ENCODE results near the gene CCDC102A.
"Not testable (repeated sequence)": the region's sequence is repeated elsewhere in the genome, so short reads cannot be mapped to it uniquely, and the experiment has no call there.

Gene CCDC102A

GRCh38 chr16:57564571-57565270 lies 28.4 kb upstream of the CCDC102A start:
- no peak for DNase-seq

GRCh38 chr16:57563761-57564160 lies 27.4 kb upstream of the CCDC102A start:
- DNase-seq: no peak

- no peak for DNase-seq
Observed at GRCh38 chr16:57563487-57563750, 27.0 kb upstream of the CCDC102A start.

DNA sequence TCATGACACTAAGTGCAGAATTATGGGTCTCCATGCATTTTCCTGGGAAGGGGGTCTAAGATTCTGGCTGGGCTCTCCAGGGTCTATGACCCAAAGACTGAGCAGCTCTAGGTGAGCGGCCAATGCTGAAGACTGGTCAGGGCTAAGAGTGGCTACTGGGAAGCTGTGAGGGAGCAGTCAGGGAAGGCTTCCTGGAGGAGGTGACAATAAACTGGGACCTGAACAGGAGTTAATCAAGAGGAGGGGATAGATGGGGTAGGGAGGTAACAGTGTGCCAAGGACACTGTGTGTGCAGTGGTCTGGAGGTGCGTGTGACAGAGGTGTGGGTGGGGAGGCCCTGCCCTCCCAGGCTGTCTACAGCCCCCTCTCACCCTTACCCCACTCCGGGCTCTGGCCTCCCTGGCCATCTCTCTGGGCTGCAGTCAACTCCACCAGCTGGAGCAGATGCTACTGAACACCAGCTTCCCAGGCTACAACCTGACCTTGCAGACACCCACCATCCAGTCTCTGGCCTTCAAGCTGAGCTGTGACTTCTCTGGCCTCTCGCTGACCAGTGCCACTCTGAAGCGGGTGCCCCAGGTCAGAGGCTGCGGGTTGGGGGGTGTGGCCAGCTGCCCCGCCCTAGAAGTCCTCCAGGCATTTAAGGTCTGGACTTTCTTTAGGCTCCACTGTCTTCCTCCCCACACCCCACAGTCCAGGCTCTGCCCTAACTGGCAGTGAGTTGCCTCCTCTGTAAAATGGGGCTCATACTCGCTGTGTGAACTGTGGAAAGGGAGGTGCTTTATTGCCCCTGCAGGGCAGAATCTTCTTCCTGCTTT lies 26.5 kb upstream of the CCDC102A start:
- no peak for DNase-seq

DNA sequence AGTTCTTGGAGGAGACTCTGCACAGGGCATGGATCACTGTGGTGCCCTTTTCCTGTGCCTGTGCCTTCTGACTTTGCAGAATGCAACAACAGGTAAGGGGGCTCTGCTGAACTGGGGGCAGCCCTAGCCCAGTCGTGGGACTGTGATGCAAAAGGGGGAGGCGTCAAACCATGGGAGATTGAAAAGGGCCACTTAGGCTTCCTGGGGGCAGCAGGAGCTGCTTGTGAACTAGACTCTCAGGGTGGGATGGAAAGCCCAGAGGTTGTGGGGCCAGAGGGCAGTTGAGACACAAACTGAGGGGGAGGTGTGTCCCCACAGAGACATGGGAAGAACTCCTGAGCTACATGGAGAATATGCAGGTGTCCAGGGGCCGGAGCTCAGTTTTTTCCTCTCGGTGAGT lies 25.7 kb upstream of the CCDC102A start:
- DNase-seq: no peak

DNA sequence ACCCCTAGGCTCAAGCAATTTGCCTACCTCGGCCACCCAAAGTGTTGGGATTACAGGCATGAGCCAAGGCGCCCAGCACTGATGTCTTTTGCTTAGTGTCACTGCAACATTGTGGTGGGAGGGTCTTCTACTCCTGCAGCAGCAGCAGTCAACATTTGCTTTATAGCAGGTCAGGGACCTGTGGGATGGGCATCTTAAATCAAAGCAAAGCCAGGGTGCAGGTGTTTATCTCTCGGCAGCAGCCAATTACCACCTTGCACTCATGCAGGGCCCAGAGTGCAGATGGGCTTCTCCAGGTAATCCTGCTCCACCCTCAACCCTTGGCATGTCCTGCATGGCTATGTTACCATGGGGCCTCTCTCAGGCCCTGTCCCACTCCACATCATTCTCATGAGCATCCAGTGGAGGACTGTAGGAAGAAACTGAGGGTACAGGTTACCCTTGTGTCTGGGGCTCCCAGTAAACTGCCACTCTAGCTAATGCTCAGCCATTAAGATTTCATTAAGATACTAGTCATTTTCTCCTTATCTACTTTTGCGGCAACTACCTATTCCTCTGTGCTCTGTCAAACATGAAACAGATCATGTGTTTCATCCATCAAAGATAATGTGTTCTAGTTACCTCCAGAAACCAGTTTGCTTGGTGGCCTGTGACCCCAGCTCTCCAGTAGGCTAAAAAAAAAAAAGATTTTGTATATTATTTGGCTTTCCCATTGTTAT lies 22.9 kb upstream of the CCDC102A start:
- no peak for DNase-seq

DNA sequence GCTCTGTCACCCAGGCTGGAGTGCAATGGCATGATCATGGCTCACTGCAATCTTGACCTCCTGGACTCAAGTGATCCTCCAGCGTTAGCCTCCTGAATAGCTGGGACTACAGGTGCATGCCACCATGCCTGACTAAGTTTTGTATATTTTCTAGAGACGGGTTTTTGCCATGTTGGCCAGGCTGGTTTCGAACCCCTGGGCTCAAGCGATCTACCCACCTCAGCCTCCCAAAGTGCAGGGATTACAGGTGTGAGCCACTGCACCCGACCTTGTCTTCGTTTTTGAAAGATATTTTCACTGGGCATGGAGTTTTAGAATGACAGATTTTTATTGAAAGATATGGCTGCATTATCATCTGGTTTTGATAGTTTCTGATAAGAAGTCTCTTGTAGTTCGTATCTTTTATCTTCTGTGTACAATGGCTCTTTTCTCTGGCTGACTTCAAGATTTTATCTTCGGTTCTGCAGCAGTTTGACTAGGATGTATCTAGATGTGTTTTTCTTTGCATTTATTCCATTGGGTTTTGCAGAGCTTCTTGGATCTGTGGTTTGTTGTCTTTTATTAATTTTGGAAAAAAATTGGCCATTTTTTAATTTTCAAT lies 20.7 kb upstream of the CCDC102A start:
- no peak for DNase-seq

GRCh38 chr16:57555831-57556230 lies 19.5 kb upstream of the CCDC102A start:
- no peak for DNase-seq

- no peak for DNase-seq
Observed at GRCh38 chr16:57551057-57551456, 14.7 kb upstream of the CCDC102A start.

- DNase-seq: no peak
Observed at GRCh38 chr16:57549730-57550129, 13.4 kb upstream of the CCDC102A start.

- no peak for DNase-seq
Observed at GRCh38 chr16:57548408-57548807, 12.0 kb upstream of the CCDC102A start.

- DNase-seq: not testable (repeated sequence)
Observed at GRCh38 chr16:57547524-57547923, 11.2 kb upstream of the CCDC102A start.

DNA sequence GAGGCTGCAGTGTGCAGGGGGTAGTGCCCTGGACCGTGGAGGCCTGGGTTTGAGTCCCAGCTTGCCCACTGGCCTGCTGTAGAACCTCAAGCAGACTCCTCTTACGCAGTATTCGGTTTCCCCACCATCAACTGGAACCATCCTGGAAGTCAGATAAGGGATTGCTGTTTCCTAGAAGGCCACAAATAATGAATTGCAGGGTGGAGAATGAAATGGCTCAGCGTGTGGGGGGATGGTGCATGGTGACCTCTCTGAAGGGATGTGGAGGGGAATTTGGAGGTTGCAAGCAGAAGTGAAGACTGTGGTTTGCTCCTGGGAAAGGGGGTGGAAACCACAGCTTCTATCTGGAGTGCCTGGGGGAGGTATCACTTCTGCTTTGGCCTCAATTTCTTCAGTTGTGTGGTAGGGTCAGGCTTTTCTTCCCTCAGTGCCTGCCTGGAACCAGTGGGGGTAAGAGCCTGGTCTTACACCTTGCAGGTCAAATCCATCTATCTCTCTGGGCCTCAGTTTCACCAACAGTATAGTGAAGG lies 7.8 kb upstream of the CCDC102A start:
- peak; percentile 38 for DNase-seq

DNA sequence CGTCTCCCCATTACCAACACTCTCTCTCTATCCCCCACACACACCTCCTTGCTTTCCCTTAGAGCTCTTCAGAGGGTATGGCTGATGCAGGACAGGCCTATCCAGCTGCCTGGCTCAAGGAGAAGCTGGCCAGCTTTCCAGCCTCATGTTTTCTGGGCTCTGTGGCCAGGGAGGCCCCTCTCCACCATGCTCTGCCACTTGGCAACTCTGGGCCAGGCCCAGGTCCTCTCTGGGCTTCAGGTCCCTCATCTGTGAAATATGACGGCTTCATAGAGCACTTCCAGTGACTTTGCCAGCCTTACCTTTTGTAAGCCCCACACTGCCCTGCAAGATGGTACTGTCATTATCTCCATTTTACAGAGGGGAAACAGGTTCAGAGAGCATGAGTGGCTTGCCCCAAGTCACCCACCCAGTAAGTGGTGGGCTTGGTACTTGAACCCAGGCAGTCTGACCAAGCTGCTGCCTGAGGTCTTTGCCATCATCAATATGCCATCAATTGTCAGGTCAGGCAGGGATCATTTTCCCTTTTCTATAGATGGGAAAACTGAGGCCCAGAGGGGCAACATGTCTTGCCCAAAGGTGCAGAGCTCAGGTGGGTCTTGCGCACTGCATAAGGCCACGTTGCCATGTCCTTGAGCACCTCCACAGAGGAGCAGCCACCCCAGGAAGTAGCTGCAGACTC lies 5.5 kb upstream of the CCDC102A start:
- DNase-seq: no peak

DNA sequence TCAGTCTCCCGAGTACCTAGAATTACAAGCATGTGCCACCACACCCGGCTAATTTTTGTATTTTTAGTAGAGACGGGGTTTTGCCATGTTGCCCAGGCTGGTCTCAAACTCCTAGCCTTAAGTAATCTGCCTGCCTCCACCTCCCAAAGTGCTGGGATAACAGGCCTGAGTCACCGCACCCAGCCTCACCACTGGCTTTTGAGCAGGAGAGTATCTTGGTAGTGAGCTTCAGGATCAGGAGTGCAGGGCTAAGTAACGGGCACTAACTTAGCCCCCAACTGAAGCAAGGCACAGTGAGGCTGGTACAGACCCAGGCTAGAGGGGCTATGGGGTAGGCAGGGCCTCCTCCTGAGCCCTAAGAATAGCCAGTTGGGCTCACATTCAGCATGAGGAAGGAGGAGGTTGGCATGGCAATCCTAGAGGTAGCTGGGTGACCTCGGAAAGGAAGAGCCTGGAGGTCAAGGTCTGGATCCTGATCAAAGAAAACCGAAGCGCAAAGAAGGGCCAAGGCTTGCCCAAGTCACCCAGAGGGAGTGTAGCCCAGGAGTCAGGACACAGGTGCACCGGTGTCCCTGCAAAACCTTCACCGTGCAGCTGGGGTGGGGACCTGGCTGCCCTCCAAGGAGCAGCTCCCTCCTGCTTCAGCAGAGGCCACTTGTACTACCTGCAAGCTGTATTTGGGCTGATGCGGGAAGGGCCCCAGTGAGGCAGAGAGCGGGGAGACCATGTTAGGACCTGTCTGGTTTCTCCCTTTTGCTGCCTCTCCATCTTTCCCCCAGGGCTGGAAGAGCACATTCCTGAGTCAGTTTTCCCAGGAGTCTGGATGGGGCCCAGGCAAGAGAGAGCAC lies 4.8 kb upstream of the CCDC102A start:
- DNase-seq: no peak

DNA sequence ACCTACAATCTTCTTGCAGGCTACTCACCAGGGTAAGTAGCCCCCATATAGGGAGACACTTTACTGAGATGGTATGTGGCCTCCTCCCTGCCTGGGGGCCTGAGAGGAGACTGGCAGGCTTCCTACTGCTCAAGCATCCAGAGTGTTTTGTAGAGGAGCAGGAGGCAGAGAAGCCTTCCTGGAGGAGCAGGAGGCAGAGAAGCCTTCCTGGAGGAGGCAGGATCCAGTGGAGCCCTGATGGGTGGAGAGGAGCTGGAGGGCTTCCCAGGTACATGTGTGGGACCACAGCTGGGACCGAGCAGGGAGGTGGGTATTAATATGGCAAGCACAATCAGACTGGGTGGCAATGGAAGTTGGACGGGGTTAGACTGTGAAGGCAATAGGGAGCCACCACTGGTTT lies 4.0 kb upstream of the CCDC102A start:
- no peak for DNase-seq

DNA sequence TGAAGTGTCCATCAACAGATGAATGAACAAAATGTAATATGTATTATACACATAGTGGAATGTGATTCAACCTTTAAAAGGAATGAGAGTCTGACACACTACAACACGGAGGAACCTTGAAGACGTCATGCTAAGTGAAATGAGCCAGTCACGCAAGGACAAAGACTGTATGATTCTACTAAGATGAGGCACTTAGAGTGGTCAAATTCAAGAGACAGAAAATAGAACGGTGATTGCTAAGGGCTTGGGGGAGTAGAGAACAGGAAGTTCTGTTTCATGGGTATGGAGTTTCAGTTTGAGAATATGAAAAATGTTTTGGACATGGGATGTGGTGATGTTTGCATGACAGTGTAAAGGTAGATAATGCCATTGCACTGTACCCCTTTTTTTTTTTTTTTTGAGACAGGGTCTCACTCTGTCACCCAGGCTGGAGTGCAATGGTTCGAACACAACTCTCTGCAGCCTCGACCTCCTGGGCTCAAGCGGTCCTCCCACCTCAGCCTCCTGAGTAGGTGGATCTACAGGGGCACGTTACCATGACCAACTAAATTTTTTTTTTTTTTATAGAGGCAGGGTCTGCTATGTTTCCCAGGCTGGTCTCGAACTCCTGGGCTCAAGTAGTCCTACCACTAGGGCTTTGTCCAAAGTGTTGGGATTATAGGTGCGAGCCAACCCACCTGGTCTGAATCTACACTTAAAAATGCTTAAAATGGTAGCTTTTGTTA lies 2.9 kb upstream of the CCDC102A start:
- no peak for DNase-seq

DNA sequence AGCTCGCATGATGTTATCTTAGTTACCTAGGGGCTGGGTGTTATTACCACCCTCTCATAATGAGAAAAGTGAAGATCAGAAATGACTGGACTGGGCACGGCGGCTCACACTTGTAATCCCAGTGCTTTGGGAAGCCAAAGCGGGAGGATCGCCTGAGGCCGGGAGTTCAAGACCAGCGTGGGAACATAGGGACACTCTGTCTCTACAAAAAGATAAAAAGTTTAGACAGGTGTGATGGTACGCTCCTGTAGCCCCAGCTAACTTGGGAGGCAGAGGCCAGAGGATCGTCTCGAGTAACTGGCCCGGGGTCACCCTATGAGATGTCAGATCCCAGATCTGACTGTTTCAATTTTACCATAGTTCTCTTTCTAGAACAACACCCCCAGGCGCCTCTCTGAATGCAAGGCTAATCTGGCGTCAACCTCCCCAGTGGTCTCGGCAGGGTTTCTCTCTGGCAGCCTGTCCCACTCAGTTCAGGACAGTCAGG lies 1.9 kb upstream of the CCDC102A start:
- peak; percentile 25 for DNase-seq

- no peak for DNase-seq
Observed at GRCh38 chr16:57537581-57538234, 1.3 kb upstream of the CCDC102A start.

DNA sequence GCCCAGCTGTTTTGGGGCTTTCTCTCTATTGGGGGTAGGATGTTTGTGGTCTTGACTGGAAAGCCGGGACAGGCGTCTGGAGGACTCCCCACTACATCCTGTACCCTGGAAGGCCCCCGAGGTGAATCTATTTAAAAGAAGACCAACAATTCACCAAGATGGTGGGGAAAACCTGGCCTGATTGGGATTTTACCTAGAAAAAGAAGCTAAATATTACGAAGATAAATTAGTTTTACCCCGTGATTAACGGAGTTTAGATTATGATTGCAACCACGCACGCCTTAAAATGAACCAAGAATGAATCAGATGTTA lies 779 bp upstream of the CCDC102A start:
- no peak for DNase-seq

All from stimulated activated CD4-positive, alpha-beta T cell treated with anti-CD3 and anti-CD28 coated beads, Interleukin-15, amount 100 ng/mL, for 24 hours (primary cell).